Measurements from ENCODE around the gene SUCO. TPM values are rescaled to one million over a fixed set of nuclear protein-coding genes. Genes with fewer than 3 reads are reported as not detected.

Gene SUCO
- total and polyA plus RNA-seq, 2 of the 8 experiments (the other 6 are each of a cell fraction or from before 2014, with no cell fraction given) = 8.3 to 35.8 TPM

DNA sequence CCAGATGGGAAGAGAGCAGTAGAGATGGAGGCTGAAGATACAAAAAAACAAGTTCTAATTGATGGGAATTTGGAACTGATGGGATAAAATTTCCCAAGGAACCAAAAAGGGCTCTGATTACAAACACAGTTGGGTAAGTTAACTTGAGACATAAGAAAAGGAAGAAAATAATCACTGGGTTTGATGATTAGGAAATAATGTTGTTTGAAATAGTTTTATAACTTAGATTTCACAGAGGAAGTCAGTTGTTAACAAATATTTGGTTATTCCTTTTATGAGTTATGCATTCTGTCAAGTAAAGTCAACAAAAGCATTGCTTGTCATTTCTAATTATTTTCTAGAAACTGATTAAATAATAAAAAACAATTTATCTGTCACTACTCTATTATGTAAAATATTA is 20.4 kb upstream of the SUCO start (continued):
- TF ChIP-seq TBP (IDR thresholded peaks at IDR 0.05; ENCODE audit: low read depth, low read length) = no peak

DNA sequence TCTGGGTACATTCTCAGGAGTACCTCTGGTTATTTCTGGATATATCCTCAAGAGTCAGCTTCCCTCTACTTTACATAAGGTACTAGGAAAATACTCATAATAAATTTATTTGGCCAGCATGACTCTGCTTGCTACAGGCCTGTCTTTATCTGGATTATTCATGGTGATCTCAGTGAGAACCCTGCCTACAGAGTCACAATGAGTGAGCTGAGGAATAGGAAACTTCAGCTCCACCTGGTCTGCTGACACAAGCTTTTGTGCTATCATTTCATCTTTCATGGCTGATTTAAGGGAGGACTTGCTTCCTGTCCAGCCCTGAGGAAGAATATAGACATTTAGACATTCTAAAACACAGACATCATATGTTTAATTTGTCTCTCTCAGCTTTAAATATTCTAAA is 19.5 kb upstream of the SUCO start:
- Histone ChIP-seq H3K4ac (replicated peaks; ENCODE audit: insufficient read length, low read depth, low read length) (no peak overlapping the region), H2BK15ac (ENCODE audit: low read length) (no peak overlapping the region), H3K36me3 (ENCODE audit: control insufficient read depth in 2 of 4, insufficient read depth in 4 of 4, low read length in 3 of 4) (no peaks in the 10 kb centered on the region), H4K8ac (ENCODE audit: extremely low read depth, insufficient read depth, low read length) (no peak overlapping the region), H3K79me2 (ENCODE audit: control insufficient read depth in 1 of 2, insufficient read depth in 2 of 2, low read length in 2 of 2) (no peaks in the 10 kb centered on the region), H2BK120ac (replicated peaks; ENCODE audit: low read depth, low read length) (no peak overlapping the region), H2AK5ac (ENCODE audit: low read depth, low read length) (no peak overlapping the region), H3K23me2 (ENCODE audit: low read depth, low read length) (no peaks in the 10 kb centered on the region), H4K20me1 (replicated peaks in 1 of 2; ENCODE audit: control insufficient read depth in 1 of 2, insufficient read depth in 2 of 2, low read length in 2 of 2) (no peaks in the 10 kb centered on the region), H3K27ac (ENCODE audit: low read depth, low read length) (no peak overlapping the region), H3K56ac (replicated peaks; ENCODE audit: insufficient read length, low read depth, low read length) (no peak overlapping the region), H3K4me2 (ENCODE audit: insufficient read depth in 1 of 2, low read depth in 2 of 2, low read length in 2 of 2) (no peak overlapping the region), H2AFZ (ENCODE audit: low read length) (no peak overlapping the region), H4K5ac (ENCODE audit: insufficient read length, low read depth, low read length) (no peak overlapping the region), H2BK5ac (ENCODE audit: low read depth, low read length) (no peak overlapping the region), H2BK20ac (ENCODE audit: low read length) (no peak overlapping the region), H3K18ac (ENCODE audit: extremely low read depth, low read length) (no peak overlapping the region), H3K23ac (ENCODE audit: insufficient read length) (no peak overlapping the region), H4K91ac (replicated peaks; ENCODE audit: insufficient read length, low read length) (no peak overlapping the region), H2BK12ac (ENCODE audit: low read depth, low read length) (no peak overlapping the region), H3K4me3 (ENCODE audit: extremely low read depth in 1 of 4, insufficient read depth in 2 of 4, low read depth in 3 of 4, low read length in 4 of 4) (no peak overlapping the region), H3K27me3 (replicated peaks in 1 of 4; ENCODE audit: control insufficient read depth in 3 of 4, extremely low read depth in 1 of 4, insufficient read depth in 3 of 4, low read length in 3 of 4) (no peaks in the 10 kb centered on the region), H3K14ac (ENCODE audit: insufficient read length) (no peak overlapping the region), H3K4me1 (replicated peaks in 1 of 4; ENCODE audit: control insufficient read depth in 3 of 4, insufficient read depth in 4 of 4, low read length in 3 of 4) (no peaks in the 10 kb centered on the region), H3K79me1 (ENCODE audit: low read depth, low read length) (no peaks in the 10 kb centered on the region), H3K9me3 (ENCODE audit: insufficient read depth in 2 of 2, low read depth in 1 of 2, low read length in 1 of 2) (no peaks in the 10 kb centered on the region), H3K9ac (replicated peaks in 1 of 4; ENCODE audit: extremely low read depth in 1 of 4, low read depth in 3 of 4, low read length in 3 of 4) (no peak overlapping the region)
- FAIRE-seq = no peak
- ChIA-PET CTCF (ENCODE audit: partially characterized antibody) (interaction anchor here (0.8 kb wide), 1 partner anchor 16 kb away, joined by 3 read pairs; no protein-coding TSS in a partner anchor), POLR2A (ENCODE audit: partially characterized antibody) (no interaction called here)
- TF ChIP-seq POLR2AphosphoS5 (IDR thresholded peaks at IDR 0.05; ENCODE audit: low read depth, low read length) (no peak), NRF1 (IDR thresholded peaks at IDR 0.05; ENCODE audit: low read depth, low read length) (no peak)
- no peak for DNase-seq (ENCODE audit: low read depth in 1 of 2, low spot score in 2 of 2)
